Astrocyte of the hippocampus (primary cell): Measurements from ENCODE around the gene KHDC4.

Experiments
- DNase-seq: peaks from one replicate; pipeline ENCODE4 v3.0.0; 2011; ENCODE audit warnings: low read depth, low spot score

Gene KHDC4

GRCh38 chr1:155969377-155969791 lies 35.2 kb upstream of the KHDC4 start:
- no peak for DNase-seq

- DNase-seq = peak; percentile 22
Observed at GRCh38 chr1:155968670-155969069, 34.5 kb upstream of the KHDC4 start.

- no peak for DNase-seq
Observed at GRCh38 chr1:155968051-155968400, 33.8 kb upstream of the KHDC4 start.

- no peak for DNase-seq
Observed at GRCh38 chr1:155967341-155968050, 33.3 kb upstream of the KHDC4 start.

- no peak for DNase-seq
Observed at GRCh38 chr1:155966750-155967149, 32.5 kb upstream of the KHDC4 start.

- no peak for DNase-seq
Observed at GRCh38 chr1:155966135-155966534, 31.9 kb upstream of the KHDC4 start.

GRCh38 chr1:155964193-155964592 lies 30.0 kb upstream of the KHDC4 start:
- DNase-seq = no peak

- DNase-seq = peak; percentile 57
Observed at GRCh38 chr1:155962599-155963211, 28.5 kb upstream of the KHDC4 start.

- peak; percentile 95 for DNase-seq
Observed at GRCh38 chr1:155961937-155962336, 27.7 kb upstream of the KHDC4 start.

- DNase-seq = no peak
Observed at GRCh38 chr1:155960081-155960745, 26.0 kb upstream of the KHDC4 start.

- no peak for DNase-seq
Observed at GRCh38 chr1:155957411-155957915, 23.2 kb upstream of the KHDC4 start.

- DNase-seq = no peak
Observed at GRCh38 chr1:155954645-155955044, 20.4 kb upstream of the KHDC4 start.

- no peak for DNase-seq
Observed at GRCh38 chr1:155952505-155952890, 18.3 kb upstream of the KHDC4 start.

- no peak for DNase-seq
Observed at GRCh38 chr1:155951753-155952504, 17.7 kb upstream of the KHDC4 start.

- no peak for DNase-seq
Observed at GRCh38 chr1:155950829-155951228, 16.6 kb upstream of the KHDC4 start.

- no peak for DNase-seq
Observed at GRCh38 chr1:155947741-155948140, 13.5 kb upstream of the KHDC4 start.

- DNase-seq = no peak
Observed at GRCh38 chr1:155947292-155947691, 13.1 kb upstream of the KHDC4 start.

- no peak for DNase-seq
Observed at GRCh38 chr1:155946633-155947219, 12.5 kb upstream of the KHDC4 start.

GRCh38 chr1:155944444-155944799 lies 10.2 kb upstream of the KHDC4 start:
- no peak for DNase-seq

- DNase-seq = no peak
Observed at GRCh38 chr1:155942578-155943141, 8.4 kb upstream of the KHDC4 start.

GRCh38 chr1:155941845-155942531 lies 7.8 kb upstream of the KHDC4 start:
- no peak for DNase-seq
